ENCODE data around the gene PIM2. TPM values are rescaled to one million over a fixed set of nuclear protein-coding genes. Genes with fewer than 3 reads are reported as not detected.

The PIM2 gene
- total and polyA plus RNA-seq, 2 of the 13 experiments (the other 11 are each of a cell fraction or from before 2014, with no cell fraction given) = 14.4 to 15.8 TPM

DNA sequence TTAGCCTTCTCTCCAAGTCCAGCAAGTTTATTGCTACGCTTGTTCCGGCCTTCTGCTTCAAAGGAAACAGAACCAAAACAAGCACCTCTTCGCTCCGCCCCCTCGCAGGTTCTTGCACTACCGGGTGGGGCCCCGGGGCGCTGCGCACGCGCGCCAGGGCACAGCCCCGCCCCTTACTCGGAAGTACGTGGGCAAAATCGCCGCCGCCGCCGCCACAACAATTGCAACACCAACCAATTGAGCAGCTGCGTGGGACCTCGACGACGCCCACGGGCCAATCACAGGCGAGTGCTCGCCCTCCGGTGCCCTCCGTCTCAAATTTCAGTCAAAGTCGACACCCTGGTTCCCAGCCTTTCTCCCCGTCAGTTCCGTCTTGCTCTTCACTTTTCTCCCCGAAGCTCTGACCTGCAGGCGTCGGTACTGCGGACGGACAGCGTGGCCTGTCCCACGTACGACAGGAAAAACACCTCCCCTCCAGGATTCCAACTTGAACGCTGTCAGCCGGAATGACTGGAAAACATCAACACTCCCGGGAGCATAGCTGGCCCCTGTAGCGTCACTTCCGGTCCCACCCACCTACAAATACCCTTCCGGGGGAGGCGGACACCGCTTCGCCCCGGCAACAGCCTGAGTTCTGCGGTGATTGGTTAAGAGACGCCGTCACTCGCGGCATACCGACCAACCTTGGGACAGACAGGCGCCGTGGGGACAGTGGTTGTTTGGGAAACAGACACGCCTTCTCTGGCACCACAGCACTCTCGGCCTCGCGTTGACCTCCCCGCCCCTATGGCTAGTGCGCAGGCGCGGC, 39.2 kb upstream of the PIM2 start (continued):
- TF ChIP-seq ZNF777 (CRISPR knock-in tag; IDR thresholded peaks at IDR 0.05) (no peak), CC2D1A (CRISPR knock-in tag; IDR thresholded peaks at IDR 0.05) (no peak), ZNF282 (IDR thresholded peaks at IDR 0.05; ENCODE audit: partially characterized antibody) (no peak), FIP1L1 (IDR thresholded peaks at IDR 0.05; ENCODE audit: borderline replicate concordance, insufficient read depth, low read depth, low read length) (0 out of 2 replicates have a peak, but pooled peaks have one; percentile 23), REL (CRISPR knock-in tag; conservative IDR thresholded peaks at IDR 0.05) (no peak), ZNF17 (CRISPR knock-in tag; IDR thresholded peaks at IDR 0.05) (no peak), BHLHE40 (IDR thresholded peaks at IDR 0.05; ENCODE audit: low read length) (no peak), ZFP37 (CRISPR knock-in tag; IDR thresholded peaks at IDR 0.05; ENCODE audit: borderline replicate concordance) (no peak), RBM22 (optimal IDR thresholded peaks at IDR 0.05; ENCODE audit: low read length) (no peak), ZSCAN20 (CRISPR knock-in tag; IDR thresholded peaks at IDR 0.05; ENCODE audit: borderline replicate concordance) (no peak), GATAD1 (CRISPR knock-in tag; IDR thresholded peaks at IDR 0.05) (peak; percentile 85), ZNF572 (CRISPR knock-in tag; IDR thresholded peaks at IDR 0.05) (no peak), ARNTL (CRISPR knock-in tag; IDR thresholded peaks at IDR 0.05) (no peak), PITX1 (CRISPR knock-in tag; IDR thresholded peaks at IDR 0.05) (no peak), FOXM1 (CRISPR knock-in tag; IDR thresholded peaks at IDR 0.05) (no peak), MZF1 (CRISPR knock-in tag; IDR thresholded peaks at IDR 0.05; ENCODE audit: borderline replicate concordance) (no peak)
- TF ChIP-seq, protein P1, sequence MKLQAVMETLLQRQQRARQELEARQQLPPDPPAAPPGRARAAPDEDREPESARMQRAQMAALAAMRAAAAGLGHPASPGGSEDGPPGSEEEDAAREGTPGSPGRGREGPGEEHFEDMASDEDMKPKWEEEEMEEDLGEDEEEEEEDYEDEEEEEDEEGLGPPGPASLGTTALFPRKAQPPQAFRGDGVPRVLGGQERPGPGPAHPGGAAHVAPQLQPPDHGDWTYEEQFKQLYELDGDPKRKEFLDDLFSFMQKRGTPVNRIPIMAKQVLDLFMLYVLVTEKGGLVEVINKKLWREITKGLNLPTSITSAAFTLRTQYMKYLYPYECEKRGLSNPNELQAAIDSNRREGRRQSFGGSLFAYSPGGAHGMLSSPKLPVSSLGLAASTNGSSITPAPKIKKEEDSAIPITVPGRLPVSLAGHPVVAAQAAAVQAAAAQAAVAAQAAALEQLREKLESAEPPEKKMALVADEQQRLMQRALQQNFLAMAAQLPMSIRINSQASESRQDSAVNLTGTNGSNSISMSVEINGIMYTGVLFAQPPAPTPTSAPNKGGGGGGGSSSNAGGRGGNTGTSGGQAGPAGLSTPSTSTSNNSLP (IDR thresholded peaks at IDR 0.05; ENCODE audit: low read depth, low read length) = no peak

Measured in HepG2 (cell line).